AG04450 (cell line): ENCODE data around the gene STK16. TPM values are rescaled to one million over a fixed set of nuclear protein-coding genes. Genes with fewer than 3 reads are reported as not detected.

Experiments
- CTCF ChIA-PET: fragments of 300-600, 350-600 bp; formaldehyde crosslinking; extraction: SDS; loops from one replicate; lab custom pipeline; 2022; ENCODE audit warnings: antibody characterized with exemption, inconsistent platforms; lab: Charles Lee
- POLR2A ChIA-PET: fragments of 350-600 bp; formaldehyde crosslinking; extraction: SDS; loops from one replicate; lab custom pipeline; 2021; ENCODE audit warnings: antibody characterized with exemption, inconsistent platforms; lab: Yijun Ruan, JAX
- DNase-seq: peaks from one replicate; pipeline ENCODE4 v3.0.0-alpha.2; 2011; ENCODE audit warnings: low read depth, low spot score
- H3K27ac ChIP-seq: one replicate; pipeline ENCODE4 v1.5.1; 2012; ENCODE audit warnings: low read depth, low read length, control low read depth
- H3K27me3 ChIP-seq: one replicate; pipeline ENCODE4 v1.6.0; 2012; ENCODE audit warnings: low read length; ENCODE audit not compliant: control insufficient read depth, insufficient read depth
- H3K4me3 ChIP-seq: 2 replicates; pipeline ENCODE4 v1.5.1; 2011; ENCODE audit warnings: mild to moderate bottlenecking, low read depth, low read length, control low read depth
- H3K9me3 ChIP-seq: 2 replicates; pipeline ENCODE4 v1.5.1; 2012; ENCODE audit warnings: low read length; ENCODE audit not compliant: control insufficient read depth, insufficient read depth
- polyA plus RNA-seq: library from polyadenylated mRNA; depleted of rRNA; stranded (reverse); fragments of >200 nt; gene quantifications from 2 replicates; pipeline ENCODE4 v1.2.3, GENCODE V29; 2011
- TF ChIP-seq, protein P1 (sequence below): IDR thresholded peaks from 2 replicates; pipeline ENCODE4 v1.5.1; 2011; ENCODE audit warnings: low read depth, low read length, control low read depth, inconsistent platforms

The STK16 gene
- polyA plus RNA-seq, 1 experiment = 33.9 TPM

DNA sequence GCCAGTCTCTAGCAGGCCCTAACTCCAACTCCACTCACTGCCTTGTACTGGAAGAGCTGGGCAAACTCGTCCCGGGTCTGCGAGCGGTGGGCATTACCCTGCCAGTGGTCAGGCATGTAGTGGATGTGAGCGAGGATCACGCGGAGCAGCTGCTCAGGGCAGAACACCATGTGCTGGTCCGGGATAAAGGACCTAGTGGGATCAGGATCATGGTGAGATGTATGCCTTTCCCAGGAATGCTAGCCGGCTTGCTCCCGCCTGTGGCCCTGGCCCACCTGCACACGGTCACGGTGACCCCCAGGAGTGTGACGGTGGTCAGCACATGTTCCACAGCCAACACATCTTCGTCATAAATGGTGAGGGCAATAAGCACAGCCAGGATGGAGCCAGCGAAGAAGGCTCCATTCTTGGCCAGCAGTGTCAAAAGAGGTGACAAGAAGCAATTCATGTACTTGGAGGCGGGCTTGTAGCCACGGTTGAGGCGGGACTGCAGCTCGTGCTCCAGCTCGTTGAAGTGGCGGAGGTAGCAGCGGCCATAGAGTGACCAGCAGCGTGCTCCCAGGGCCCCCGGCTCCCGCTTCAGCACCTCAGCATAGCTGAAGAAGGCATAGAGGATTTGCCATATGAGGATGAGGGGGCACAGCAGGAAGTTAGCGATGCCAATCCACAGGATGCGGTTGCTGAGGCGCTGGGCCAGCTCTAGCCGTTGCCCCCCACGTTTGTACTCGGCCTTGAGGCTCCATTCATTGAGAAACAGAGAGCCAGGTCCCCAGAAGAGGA lies 21.3 kb upstream of the STK16 start:
- TF ChIP-seq, protein P1, sequence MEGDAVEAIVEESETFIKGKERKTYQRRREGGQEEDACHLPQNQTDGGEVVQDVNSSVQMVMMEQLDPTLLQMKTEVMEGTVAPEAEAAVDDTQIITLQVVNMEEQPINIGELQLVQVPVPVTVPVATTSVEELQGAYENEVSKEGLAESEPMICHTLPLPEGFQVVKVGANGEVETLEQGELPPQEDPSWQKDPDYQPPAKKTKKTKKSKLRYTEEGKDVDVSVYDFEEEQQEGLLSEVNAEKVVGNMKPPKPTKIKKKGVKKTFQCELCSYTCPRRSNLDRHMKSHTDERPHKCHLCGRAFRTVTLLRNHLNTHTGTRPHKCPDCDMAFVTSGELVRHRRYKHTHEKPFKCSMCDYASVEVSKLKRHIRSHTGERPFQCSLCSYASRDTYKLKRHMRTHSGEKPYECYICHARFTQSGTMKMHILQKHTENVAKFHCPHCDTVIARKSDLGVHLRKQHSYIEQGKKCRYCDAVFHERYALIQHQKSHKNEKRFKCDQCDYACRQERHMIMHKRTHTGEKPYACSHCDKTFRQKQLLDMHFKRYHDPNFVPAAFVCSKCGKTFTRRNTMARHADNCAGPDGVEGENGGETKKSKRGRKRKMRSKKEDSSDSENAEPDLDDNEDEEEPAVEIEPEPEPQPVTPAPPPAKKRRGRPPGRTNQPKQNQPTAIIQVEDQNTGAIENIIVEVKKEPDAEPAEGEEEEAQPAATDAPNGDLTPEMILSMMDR = no peak
- H3K9me3 ChIP-seq = no peaks in the 10 kb centered on the region; the same call in 1 of the 2 replicates
- no peaks in the 10 kb centered on the region for H3K27me3 ChIP-seq
- ChIA-PET POLR2A (no interaction called here), CTCF (interaction anchor here (1.3 kb wide), 1 partner anchor 54 kb away, joined by 3 read pairs; no protein-coding TSS in a partner anchor)
- no peak for DNase-seq
- no peak overlapping the region for H3K27ac ChIP-seq
- H3K4me3 ChIP-seq = no peak overlapping the region

DNA sequence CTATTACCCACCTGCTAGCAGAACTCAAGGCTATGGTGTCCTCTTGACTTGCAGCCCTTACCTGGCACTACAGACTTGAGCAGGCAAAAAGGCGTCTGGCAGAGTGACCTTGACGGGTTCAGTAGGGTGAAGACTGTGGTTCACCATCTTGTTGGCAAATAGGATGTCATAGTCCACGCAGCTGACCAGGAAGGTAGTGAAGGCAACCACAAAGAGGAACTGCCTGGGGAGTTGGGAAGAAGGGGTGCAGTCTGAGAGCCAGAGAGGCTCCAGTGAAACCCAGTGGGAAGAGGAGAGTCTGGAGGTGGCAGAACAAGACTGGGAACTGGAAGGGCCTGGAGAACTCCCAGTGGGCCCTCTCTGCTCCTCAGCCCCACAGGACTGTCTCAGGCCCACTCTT lies 19.9 kb upstream of the STK16 start:
- no peaks in the 10 kb centered on the region; the same call in 1 of the 2 replicates for H3K9me3 ChIP-seq
- DNase-seq = no peak
- no peaks in the 10 kb centered on the region for H3K27me3 ChIP-seq
- POLR2A ChIA-PET = no interaction called here
- no peak overlapping the region for H3K4me3 ChIP-seq
- CTCF ChIA-PET = interaction anchor here (1.3 kb wide), 1 partner anchor 52 kb away, joined by 3 read pairs; no protein-coding TSS in a partner anchor
- TF ChIP-seq, protein P1 = no peak
- H3K27ac ChIP-seq = no peak overlapping the region

DNA sequence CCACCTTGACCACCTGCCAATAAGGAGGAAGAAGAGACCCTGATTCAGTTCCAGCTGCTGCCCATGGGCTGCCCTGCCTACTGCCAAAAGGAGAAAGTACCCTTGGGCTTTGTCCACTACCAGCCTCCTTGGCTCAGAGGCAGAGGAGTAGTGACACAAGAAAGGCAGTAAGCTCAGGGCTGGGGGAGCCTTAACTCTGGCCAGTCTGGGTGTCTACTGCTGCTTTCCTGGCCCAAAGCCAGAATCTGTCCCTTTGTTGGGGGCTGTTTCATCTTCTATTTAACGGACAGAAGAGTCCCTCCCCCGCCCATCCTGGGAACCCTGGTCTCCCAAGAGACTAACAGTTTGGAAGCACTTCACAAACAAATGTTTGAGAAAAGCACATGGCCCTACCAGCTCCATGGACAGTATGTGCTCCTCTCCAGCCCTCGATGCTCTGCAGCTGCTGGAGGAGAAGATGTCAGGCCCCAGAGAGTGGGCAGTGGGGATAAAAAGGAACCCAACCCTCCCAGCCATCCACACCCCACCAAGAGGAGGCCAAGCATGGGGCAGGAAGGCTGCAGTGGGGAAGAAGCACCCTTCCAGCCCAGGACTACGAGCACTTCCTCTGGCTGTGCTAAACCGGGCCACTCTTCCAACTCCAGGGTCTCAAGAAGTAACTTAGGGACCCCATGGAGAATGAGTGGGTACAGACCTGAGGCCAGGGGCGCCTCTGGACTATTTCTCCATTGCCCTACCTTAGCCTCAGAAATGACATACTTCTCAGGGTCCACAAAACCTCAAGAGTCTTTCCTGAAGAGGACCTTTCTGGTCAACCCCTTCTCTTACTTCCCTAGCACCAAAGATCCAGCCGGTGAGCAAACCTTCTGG lies 17.0 kb upstream of the STK16 start:
- H3K27me3 ChIP-seq = no peaks in the 10 kb centered on the region
- ChIA-PET POLR2A (interaction anchor here (0.9 to 2.0 kb wide), 6 partner anchors 10 to 67 kb away, joined by 3 to 12 read pairs (median 4); partner anchors contain the start of genes ABCB6 and DNAJB2), CTCF (interaction anchor here (0.6 to 2.4 kb wide), 4 partner anchors 49 to 302 kb away, joined by 3 to 15 read pairs (median 6); no protein-coding TSS in a partner anchor)
- H3K4me3 ChIP-seq = peak overlapping the region; percentile 71
- TF ChIP-seq, protein P1 = no peak
- peak overlapping the region; percentile 47 for H3K27ac ChIP-seq
- no peak for DNase-seq
- no peaks in the 10 kb centered on the region; the same call in 1 of the 2 replicates for H3K9me3 ChIP-seq

DNA sequence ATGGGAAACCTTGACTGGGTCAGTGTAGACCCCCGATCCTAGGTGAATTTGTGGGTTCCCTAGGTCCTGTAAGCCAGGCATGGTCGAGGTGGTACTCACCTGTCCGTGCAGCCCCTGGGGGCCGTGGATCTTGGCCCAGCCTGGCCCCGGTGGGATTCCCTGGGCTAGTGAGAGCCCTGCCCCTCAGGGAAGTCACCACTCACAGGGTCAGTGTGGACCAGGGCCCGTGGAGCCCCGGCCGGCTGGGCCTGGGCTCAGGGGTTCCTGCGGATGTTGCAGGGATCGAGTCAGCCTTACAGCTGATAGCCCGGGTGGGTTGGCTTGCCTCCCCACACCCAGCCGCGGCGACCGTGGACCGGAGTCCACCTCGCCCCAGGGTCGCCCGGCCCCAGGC lies 16.4 kb upstream of the STK16 start:
- H3K27ac ChIP-seq = peak overlapping the region; percentile 47
- POLR2A ChIA-PET = interaction anchor here (1.0 to 2.0 kb wide), 9 partner anchors 10 to 66 kb away, joined by 3 to 12 read pairs (median 5); partner anchors contain the start of genes ABCB6, CNPPD1, DNAJB2 and TUBA4A
- peak overlapping the region; percentile 71 for H3K4me3 ChIP-seq
- no peak for DNase-seq
- no peaks in the 10 kb centered on the region for H3K27me3 ChIP-seq
- TF ChIP-seq, protein P1 = no peak
- CTCF ChIA-PET = interaction anchor here (1.0 to 2.4 kb wide), 3 partner anchors 66 to 301 kb away, joined by 3 to 15 read pairs (median 11); no protein-coding TSS in a partner anchor
- no peaks in the 10 kb centered on the region; the same call in 1 of the 2 replicates for H3K9me3 ChIP-seq
